ENCODE data around the gene TSPAN11. TPM values are rescaled to one million over a fixed set of nuclear protein-coding genes. Genes with fewer than 3 reads are reported as not detected.

TSPAN11 gene
- total RNA-seq, 5 donors from 2014 or later (not counting 1 experiment from before 2014, with no cell fraction given): not detected

DNA sequence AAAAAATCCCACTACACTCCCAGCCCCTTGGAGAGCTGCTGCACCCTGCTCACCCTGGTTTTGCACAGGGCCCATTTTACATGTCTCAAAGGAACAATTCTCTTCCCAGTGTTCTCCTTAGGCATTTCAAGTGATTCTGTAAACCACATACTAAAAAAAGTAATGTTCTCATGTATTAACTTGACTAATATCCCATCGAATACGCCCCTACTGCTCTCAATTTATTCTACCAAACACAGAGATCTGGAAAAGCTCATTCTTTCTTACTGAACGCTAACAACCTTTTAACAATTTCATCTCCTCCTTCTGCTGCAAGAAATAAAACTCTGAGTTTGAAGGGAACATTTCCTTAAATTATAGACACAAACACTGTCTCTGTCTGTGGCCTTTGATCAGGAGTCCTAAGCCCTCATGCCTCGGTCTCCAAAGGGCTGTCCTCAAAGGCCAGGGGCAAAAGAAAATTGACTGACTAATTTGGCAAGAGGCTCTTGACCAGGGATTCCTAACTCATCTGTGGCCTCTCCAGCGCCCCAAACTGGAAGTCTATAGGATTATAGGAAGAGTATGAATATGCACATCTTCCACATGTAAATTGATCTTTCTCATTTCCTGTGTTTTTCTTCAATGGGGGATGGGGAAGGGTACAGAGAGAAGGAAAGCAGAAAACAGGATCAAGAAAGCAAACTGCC is 17.1 kb upstream of the TSPAN11 start:
- Histone ChIP-seq H3K4me3 (ENCODE audit: control insufficient read depth in 1 of 2, extremely low read depth in 1 of 2, low read length in 1 of 2) (no peak overlapping the region), H3K4me1 (ENCODE audit: control insufficient read depth in 1 of 2, extremely low read depth in 1 of 2, insufficient read depth in 2 of 2, low read length in 2 of 2) (no peaks in the 10 kb centered on the region), H3K36me3 (ENCODE audit: control insufficient read depth in 2 of 2, extremely low read depth in 1 of 2, insufficient read depth in 1 of 2, low read length in 1 of 2) (no peaks in the 10 kb centered on the region), H3K27ac (ENCODE audit: low read length) (no peak overlapping the region), H3K9me3 (no peaks in the 10 kb centered on the region), H3K27me3 (replicated peaks in 1 of 2; ENCODE audit: control insufficient read depth in 2 of 2, extremely low read depth in 1 of 2, insufficient read depth in 2 of 2, low read length in 1 of 2) (peaks cover 0 to 5% of the 10 kb centered on the region in 2 experiments)
- ChIA-PET POLR2A (no interaction called here), CTCF (no interaction called here)
- no peaks in the 10 kb centered on the region for H3K36me3 Mint-ChIP-seq
- H3K4me1 Mint-ChIP-seq: no peaks in the 10 kb centered on the region
- H3K9me3 Mint-ChIP-seq: peaks cover 0 to 9% (median 0%) of the 10 kb centered on the region in 3 donors
- WGBS (ENCODE audit: insufficient coverage): 86% methylated on average over 2 of the region's 5 CpGs
- H3K4me3 Mint-ChIP-seq: no peak overlapping the region
- no peak for ATAC-seq (replicated peaks in 1 of 4)
- H3K27ac Mint-ChIP-seq: no peak overlapping the region
- peaks cover 12% of the 10 kb centered on the region in 2 donors for H3K27me3 Mint-ChIP-seq
- DNase-seq: no peak

DNA sequence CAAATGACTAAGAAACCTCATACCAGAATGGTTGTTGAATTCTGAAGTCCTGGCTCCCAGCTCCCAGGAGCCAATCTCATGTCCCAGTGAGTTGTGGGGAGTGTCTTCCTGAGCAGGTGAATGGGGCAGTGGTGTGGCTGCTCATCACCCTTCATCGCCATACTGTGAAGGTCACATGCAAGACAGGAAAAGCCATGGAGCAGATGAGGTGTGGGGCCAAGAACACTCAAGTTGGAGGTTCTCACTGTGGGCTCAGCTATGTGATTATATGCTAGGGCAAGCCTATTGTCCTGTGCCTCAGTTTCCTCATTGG is 16.6 kb upstream of the TSPAN11 start:
- DNase-seq (no peak), ATAC-seq (replicated peaks in 1 of 4) (no peak)
- no peaks in the 10 kb centered on the region for H3K4me1 ChIP-seq (ENCODE audit: control insufficient read depth in 1 of 2, extremely low read depth in 1 of 2, insufficient read depth in 2 of 2, low read length in 2 of 2)
- peaks cover 12% of the 10 kb centered on the region in 2 donors for H3K27me3 Mint-ChIP-seq
- H3K4me1 Mint-ChIP-seq: no peaks in the 10 kb centered on the region
- ChIA-PET POLR2A (no interaction called here), CTCF (no interaction called here)
- H3K27ac ChIP-seq (ENCODE audit: low read length): no peak overlapping the region
- H3K27me3 ChIP-seq (replicated peaks in 1 of 2; ENCODE audit: control insufficient read depth in 2 of 2, extremely low read depth in 1 of 2, insufficient read depth in 2 of 2, low read length in 1 of 2): peaks cover 0 to 7% of the 10 kb centered on the region in 2 experiments
- H3K9me3 ChIP-seq: no peaks in the 10 kb centered on the region
- WGBS (ENCODE audit: insufficient coverage): 78% methylated on average over 1 of the region's 1 CpG
- H3K4me3 ChIP-seq (ENCODE audit: control insufficient read depth in 1 of 2, extremely low read depth in 1 of 2, low read length in 1 of 2): no peak overlapping the region
- H3K36me3 Mint-ChIP-seq: no peaks in the 10 kb centered on the region
- no peaks in the 10 kb centered on the region for H3K36me3 ChIP-seq (ENCODE audit: control insufficient read depth in 2 of 2, extremely low read depth in 1 of 2, insufficient read depth in 1 of 2, low read length in 1 of 2)
- H3K9me3 Mint-ChIP-seq: peaks cover 0 to 9% (median 0%) of the 10 kb centered on the region in 3 donors
- H3K4me3 Mint-ChIP-seq: no peak overlapping the region
- H3K27ac Mint-ChIP-seq: no peak overlapping the region

DNA sequence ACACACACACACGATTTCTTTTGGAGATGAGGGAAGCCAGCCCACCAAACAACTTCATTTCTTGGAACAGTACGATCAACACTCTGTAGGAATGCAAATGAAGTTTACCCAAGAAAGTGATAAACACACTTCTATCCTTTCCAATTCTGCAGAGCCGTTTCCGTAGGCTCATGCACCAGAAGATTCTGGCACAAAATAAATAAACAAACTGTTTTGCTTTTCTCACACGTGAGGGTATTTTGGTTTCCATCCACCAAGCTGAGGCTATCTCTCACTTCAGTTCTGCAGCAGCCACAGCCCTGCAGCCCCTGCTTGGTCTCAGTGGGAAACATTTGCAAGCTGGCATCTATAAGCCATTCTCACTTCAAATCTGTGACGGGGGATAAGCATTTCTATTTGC is 15.3 kb upstream of the TSPAN11 start:
- H3K36me3 Mint-ChIP-seq: no peaks in the 10 kb centered on the region
- no peak for DNase-seq
- POLR2A ChIA-PET: no interaction called here
- Histone ChIP-seq H3K27ac (ENCODE audit: low read length) (no peak overlapping the region), H3K36me3 (ENCODE audit: control insufficient read depth in 2 of 2, extremely low read depth in 1 of 2, insufficient read depth in 1 of 2, low read length in 1 of 2) (no peaks in the 10 kb centered on the region), H3K27me3 (replicated peaks in 1 of 2; ENCODE audit: control insufficient read depth in 2 of 2, extremely low read depth in 1 of 2, insufficient read depth in 2 of 2, low read length in 1 of 2) (peaks cover 0 to 7% of the 10 kb centered on the region in 2 experiments), H3K4me1 (ENCODE audit: control insufficient read depth in 1 of 2, extremely low read depth in 1 of 2, insufficient read depth in 2 of 2, low read length in 2 of 2) (no peaks in the 10 kb centered on the region), H3K9me3 (no peaks in the 10 kb centered on the region), H3K4me3 (ENCODE audit: control insufficient read depth in 1 of 2, extremely low read depth in 1 of 2, low read length in 1 of 2) (no peak overlapping the region)
- CTCF ChIA-PET: no interaction called here
- 74% methylated on average over 5 of the region's 6 CpGs for WGBS (ENCODE audit: insufficient coverage)
- H3K27ac Mint-ChIP-seq: no peak overlapping the region
- H3K27me3 Mint-ChIP-seq: peaks cover 12% of the 10 kb centered on the region in 2 donors
- H3K9me3 Mint-ChIP-seq: peaks cover 0 to 9% (median 0%) of the 10 kb centered on the region in 3 donors
- ATAC-seq (replicated peaks in 1 of 4): no peak
- H3K4me1 Mint-ChIP-seq: no peaks in the 10 kb centered on the region
- no peak overlapping the region for H3K4me3 Mint-ChIP-seq

DNA sequence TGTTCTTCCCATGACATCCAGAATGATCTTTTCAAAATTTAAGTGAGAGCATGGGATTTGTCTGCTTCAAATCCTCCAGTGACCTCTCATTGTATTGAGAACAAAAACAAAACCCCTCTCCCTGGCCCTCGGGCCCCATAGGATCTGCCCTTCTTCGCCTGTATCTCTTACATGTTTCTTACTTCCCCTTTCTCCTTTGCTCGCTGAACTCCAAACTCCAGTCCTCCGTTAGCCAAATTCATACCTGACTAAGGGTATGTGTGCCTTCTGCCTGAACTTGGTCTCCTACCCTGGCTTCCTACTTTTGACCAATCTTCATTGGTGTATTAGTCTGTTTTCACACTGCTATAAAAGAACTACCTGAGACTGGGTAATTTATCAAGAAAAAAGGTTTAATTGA is 13.2 kb upstream of the TSPAN11 start:
- H3K27ac ChIP-seq (ENCODE audit: low read length): no peak overlapping the region
- no peaks in the 10 kb centered on the region for H3K9me3 ChIP-seq
- ATAC-seq (replicated peaks in 1 of 4) (no peak), DNase-seq (no peak)
- H3K36me3 ChIP-seq (ENCODE audit: control insufficient read depth in 2 of 2, extremely low read depth in 1 of 2, insufficient read depth in 1 of 2, low read length in 1 of 2): no peaks in the 10 kb centered on the region
- Mint-ChIP-seq H3K4me1 (no peaks in the 10 kb centered on the region), H3K27me3 (peaks cover 9 to 12% of the 10 kb centered on the region in 2 donors), H3K4me3 (no peak overlapping the region), H3K36me3 (no peaks in the 10 kb centered on the region), H3K9me3 (peaks cover 0 to 9% (median 0%) of the 10 kb centered on the region in 3 donors), H3K27ac (no peak overlapping the region)
- peaks cover 0 to 7% of the 10 kb centered on the region in 2 experiments for H3K27me3 ChIP-seq (replicated peaks in 1 of 2; ENCODE audit: control insufficient read depth in 2 of 2, extremely low read depth in 1 of 2, insufficient read depth in 2 of 2, low read length in 1 of 2)
- ChIA-PET POLR2A (no interaction called here), CTCF (no interaction called here)
- no peaks in the 10 kb centered on the region for H3K4me1 ChIP-seq (ENCODE audit: control insufficient read depth in 1 of 2, extremely low read depth in 1 of 2, insufficient read depth in 2 of 2, low read length in 2 of 2)
- H3K4me3 ChIP-seq (ENCODE audit: control insufficient read depth in 1 of 2, extremely low read depth in 1 of 2, low read length in 1 of 2): no peak overlapping the region
- WGBS (ENCODE audit: insufficient coverage): 21% methylated on average over 2 of the region's 4 CpGs

DNA sequence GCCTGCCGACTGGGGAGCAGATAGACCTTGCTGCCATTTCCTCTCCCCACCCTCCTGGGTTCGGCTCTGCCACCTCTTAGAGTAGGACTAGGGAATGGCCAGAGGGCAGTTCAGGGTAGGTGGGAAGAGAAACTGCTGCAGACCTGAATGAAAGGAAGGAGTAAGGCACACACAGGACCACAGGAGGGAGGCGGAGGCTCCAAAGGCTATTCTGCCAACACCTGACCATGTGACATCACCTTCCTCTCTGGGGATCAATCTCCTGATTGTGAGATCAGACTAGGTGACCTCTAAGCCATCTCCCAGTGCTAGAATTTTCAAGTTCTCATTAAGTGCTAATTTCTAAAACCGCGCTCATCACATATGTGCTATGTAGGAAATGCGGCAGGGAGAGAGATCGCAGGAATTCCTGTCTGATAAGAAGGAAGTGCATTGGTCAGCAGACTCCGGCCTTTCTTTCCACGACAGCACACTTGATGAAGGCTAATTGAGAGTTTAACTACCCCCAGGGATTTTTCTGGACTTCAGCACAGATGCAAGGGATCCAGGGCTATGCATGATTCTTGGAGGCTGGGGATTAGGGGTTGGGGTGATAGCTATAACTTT is 11.5 kb upstream of the TSPAN11 start:
- 58% methylated on average over 2 of the region's 9 CpGs for WGBS (ENCODE audit: insufficient coverage)
- Mint-ChIP-seq H3K27ac (no peak overlapping the region), H3K4me1 (no peaks in the 10 kb centered on the region), H3K4me3 (no peak overlapping the region), H3K27me3 (peaks cover 7 to 9% of the 10 kb centered on the region in 2 donors), H3K36me3 (no peaks in the 10 kb centered on the region), H3K9me3 (no peaks in the 10 kb centered on the region)
- no peak for DNase-seq
- Histone ChIP-seq H3K4me1 (ENCODE audit: control insufficient read depth in 1 of 2, extremely low read depth in 1 of 2, insufficient read depth in 2 of 2, low read length in 2 of 2) (no peaks in the 10 kb centered on the region), H3K36me3 (ENCODE audit: control insufficient read depth in 2 of 2, extremely low read depth in 1 of 2, insufficient read depth in 1 of 2, low read length in 1 of 2) (no peaks in the 10 kb centered on the region), H3K9me3 (no peaks in the 10 kb centered on the region), H3K27me3 (replicated peaks in 1 of 2; ENCODE audit: control insufficient read depth in 2 of 2, extremely low read depth in 1 of 2, insufficient read depth in 2 of 2, low read length in 1 of 2) (peaks cover 0 to 4% of the 10 kb centered on the region in 2 experiments), H3K4me3 (ENCODE audit: control insufficient read depth in 1 of 2, extremely low read depth in 1 of 2, low read length in 1 of 2) (no peak overlapping the region), H3K27ac (ENCODE audit: low read length) (no peak overlapping the region)
- no peak for ATAC-seq (replicated peaks in 1 of 4)
- CTCF ChIA-PET: no interaction called here
- POLR2A ChIA-PET: no interaction called here

DNA sequence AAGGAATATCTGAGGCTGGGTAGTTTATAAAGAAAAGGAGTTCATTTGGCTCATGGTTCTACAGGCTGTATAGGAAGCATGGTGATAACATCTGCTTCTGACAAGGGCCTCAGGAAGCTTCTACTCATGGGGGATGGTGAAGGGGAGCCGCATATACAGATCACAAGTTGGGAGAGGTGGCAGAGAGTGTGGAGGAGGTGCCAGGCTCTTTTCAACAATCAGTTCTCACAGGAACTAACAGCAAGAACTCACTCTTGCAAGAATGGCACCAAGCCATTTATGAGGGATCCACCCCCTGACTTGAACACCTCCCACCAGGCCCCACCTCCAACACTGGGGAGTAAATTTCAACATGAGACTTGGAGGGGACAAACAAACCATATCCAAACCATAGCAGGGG is 3.5 kb upstream of the TSPAN11 start:
- no peaks in the 10 kb centered on the region for H3K9me3 Mint-ChIP-seq
- ChIA-PET CTCF (no interaction called here), POLR2A (no interaction called here)
- ATAC-seq (replicated peaks in 1 of 4): no peak
- H3K4me3 Mint-ChIP-seq: no peak overlapping the region
- Histone ChIP-seq H3K36me3 (ENCODE audit: control insufficient read depth in 2 of 2, extremely low read depth in 1 of 2, insufficient read depth in 1 of 2, low read length in 1 of 2) (no peaks in the 10 kb centered on the region), H3K27ac (ENCODE audit: low read length) (no peak overlapping the region), H3K4me1 (ENCODE audit: control insufficient read depth in 1 of 2, extremely low read depth in 1 of 2, insufficient read depth in 2 of 2, low read length in 2 of 2) (no peaks in the 10 kb centered on the region), H3K4me3 (ENCODE audit: control insufficient read depth in 1 of 2, extremely low read depth in 1 of 2, low read length in 1 of 2) (no peak overlapping the region), H3K27me3 (replicated peaks in 1 of 2; ENCODE audit: control insufficient read depth in 2 of 2, extremely low read depth in 1 of 2, insufficient read depth in 2 of 2, low read length in 1 of 2) (peaks cover 8 to 38% of the 10 kb centered on the region in 2 experiments), H3K9me3 (no peaks in the 10 kb centered on the region)
- no CpG with 5 or more reads among the region's 1 CpG for WGBS (ENCODE audit: insufficient coverage)
- peaks cover 0 to 5% (median 4%) of the 10 kb centered on the region in 3 donors for H3K4me1 Mint-ChIP-seq
- H3K36me3 Mint-ChIP-seq: no peaks in the 10 kb centered on the region
- H3K27ac Mint-ChIP-seq: no peak overlapping the region
- DNase-seq: no peak
- peaks cover 39 to 40% of the 10 kb centered on the region in 2 donors for H3K27me3 Mint-ChIP-seq

Data from T-cell (primary cell).